Aorta (tissue), 5 donors: Measurements from ENCODE around the gene SLC43A2. TPM values are rescaled to one million over a fixed set of nuclear protein-coding genes. Genes with fewer than 3 reads are reported as not detected.
"Not testable (repeated sequence)": the region's sequence is repeated elsewhere in the genome, so short reads cannot be mapped to it uniquely, and the experiment has no call there.

Source experiments
- ATAC-seq: fragments of 200-7000 bp; cut with Tn5 transposase; one replicate; pipeline ENCODE4 v1.9.1; 2022; ENCODE audit warnings: moderate library complexity; ENCODE audit not compliant: low FRiP score
- DNase-seq, 2 donors: peaks; one replicate each; pipeline ENCODE4 v3.0.0-alpha.2; 2020
- H3K27ac ChIP-seq, 2 donors: one replicate each; pipeline ENCODE4 v1.5.1; 2013; ENCODE audit warnings: low read length in 2 of 2, mild to moderate bottlenecking in 2 of 2, moderate library complexity in 2 of 2, control low read depth in 1 of 2, inconsistent platforms in 1 of 2, low read depth in 1 of 2
- H3K27me3 ChIP-seq, 2 donors: one replicate each; pipeline ENCODE4 v1.6.1; 2013; ENCODE audit warnings: control low read depth in 1 of 2, low read length in 1 of 2, mild to moderate bottlenecking in 1 of 2, moderate library complexity in 1 of 2; ENCODE audit not compliant: insufficient read depth in 2 of 2, control insufficient read depth in 1 of 2
- H3K36me3 ChIP-seq, 2 donors: one replicate each; pipeline ENCODE4 v1.6.1; 2013; ENCODE audit warnings: control low read depth in 1 of 2, low read length in 1 of 2, mild to moderate bottlenecking in 1 of 2; ENCODE audit not compliant: insufficient read depth in 2 of 2, control insufficient read depth in 1 of 2
- H3K4me1 ChIP-seq, 2 donors: one replicate each; pipeline ENCODE4 v1.6.1; 2013; ENCODE audit warnings: low read length in 2 of 2, control low read depth in 1 of 2, mild to moderate bottlenecking in 1 of 2, moderate library complexity in 1 of 2; ENCODE audit not compliant: insufficient read depth in 2 of 2, control insufficient read depth in 1 of 2
- H3K4me3 ChIP-seq, 2 donors: one replicate each; pipeline ENCODE4 v1.5.1; 2013; ENCODE audit warnings: low read length in 2 of 2, control low read depth in 1 of 2, mild to moderate bottlenecking in 1 of 2
- H3K9me3 ChIP-seq: one replicate; pipeline ENCODE4 v1.6.1; 2013; ENCODE audit warnings: mild to moderate bottlenecking, low read length; ENCODE audit not compliant: control insufficient read depth
- WGBS, 2 donors: extraction: QIAGEN DNeasy Blood & Tissue Kit; methylation state at CpG; one replicate each; pipeline ENCODE4 v1.1.7; 2013; 5-methylcytosine and 5-hydroxymethylcytosine counted together
- intact Hi-C, 2 donors: fragments of 100-400 bp; cut with DNase I; formaldehyde crosslinking; loops; one replicate each; pipeline versions ENCODE4 v1.14.2 to v1.15.0; 2022
- long read RNA-seq, 2 donors: library from polyadenylated mRNA; unstranded; transcript quantifications; one replicate each; pipeline ENCODE4 v2.0.0, GENCODE V29; 2020 to 2021
- polyA plus RNA-seq, 2 donors: library from polyadenylated mRNA; stranded (reverse); fragments of 200-250 nt; gene quantifications; one replicate each; pipeline ENCODE4 v1.2.3, GENCODE V29; 2013
- total RNA-seq, 2 donors: library from RNA; stranded (reverse); fragmentation: NEBNext Ultra II Directional; extraction: Animal tissue kit (Norgen Biotek cat#: 25700); gene quantifications; one replicate each; pipeline ENCODE4 v1.2.1, GENCODE V29; 2021
- donor health status: healthy with polysubstance abuse.
- donor health status: Bipolar disorder and iron deficiency.
- donor health status: DM: no; HTN: no; CAD: no.
- donor health status: DM: no; HTN: no; CAD: no.
- donor health status: DM: yes; HTN: yes; CAD: no.

SLC43A2 gene
- total RNA-seq (10 to 100 TPM; 11.1 to 25.0 TPM), polyA plus RNA-seq (1 to 10 TPM; 2.1 to 8.1 TPM)
- long read RNA-seq, donor 1, full-length matches to known transcripts: 4 of 21 reads
- long read RNA-seq, donor 1, partial matches to known transcripts: 6 of 21 reads
- long read RNA-seq, donor 1, other reads (novel, unspliced or antisense): 11 of 21 reads
- long read RNA-seq, donor 2, full-length matches to known transcripts: 3 of 15 reads
- long read RNA-seq, donor 2, partial matches to known transcripts: 2 of 15 reads
- long read RNA-seq, donor 2, other reads (novel, unspliced or antisense): 10 of 15 reads

DNA sequence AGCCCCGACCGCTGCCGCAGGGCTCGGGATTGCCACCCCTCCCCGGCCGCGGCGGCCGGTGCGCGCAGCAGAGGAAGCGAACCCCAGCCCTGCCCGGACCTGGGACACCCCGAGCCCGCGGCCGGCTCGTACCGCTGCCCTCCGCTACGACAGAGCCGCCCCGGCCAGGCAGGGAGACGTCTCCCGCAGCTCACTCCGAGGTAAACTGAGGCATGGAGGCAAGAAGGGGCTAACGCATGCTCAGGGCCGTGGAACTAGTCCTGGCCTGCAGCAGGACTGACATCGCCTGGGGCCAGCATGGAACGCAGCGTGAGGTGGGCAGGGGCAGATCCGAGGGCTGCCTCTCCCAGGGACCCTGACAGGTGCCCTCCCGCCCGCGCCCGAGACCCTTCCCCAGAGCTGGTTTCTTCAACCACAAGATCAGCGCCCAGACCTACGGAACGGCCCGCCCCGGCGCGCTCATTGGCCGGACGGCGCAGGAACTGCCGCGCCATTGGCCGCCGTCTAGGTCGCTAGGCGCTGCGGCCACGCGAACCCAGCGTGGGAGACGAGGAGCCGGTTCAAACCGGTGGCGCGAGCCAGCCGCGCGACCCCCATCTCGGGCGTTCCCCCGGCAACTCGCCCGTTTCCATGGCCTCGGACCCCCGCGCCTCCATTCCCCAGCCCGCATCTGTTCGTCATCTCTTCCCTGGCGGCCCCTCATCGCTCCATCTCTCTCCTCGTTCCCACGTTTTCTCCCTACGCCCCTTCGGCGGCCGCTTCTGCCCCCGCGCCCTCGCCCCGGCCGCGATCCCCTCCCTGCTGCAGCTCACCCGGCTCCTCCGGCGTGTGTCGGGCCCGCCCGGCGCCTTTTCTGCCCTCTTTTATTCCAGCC, at the start of gene SLC43A2:
Gene SLC43A2 (minus strand): TSS at position 853 of the 874 bp plus-strand sequence. CDS start 960 bp downstream, outside the sequence.
- Histone ChIP-seq H3K9me3 (no peaks in the 10 kb centered on the region), H3K4me1 (no peaks in the 10 kb centered on the region), H3K36me3 (no peaks in the 10 kb centered on the region), H3K4me3 (peak within 1 kb of the TSS; percentile 33 to 81), H3K27me3 (no peaks in the 10 kb centered on the region), H3K27ac (no peak within 1 kb of the TSS)
- ATAC-seq: peak; percentile 92
- peak; percentile 91 to 94 for DNase-seq
- intact Hi-C loops: loop anchor here in 1 of 2 donors (2.0 kb wide), 1 partner anchor 53 kb away; no protein-coding TSS in a partner anchor
- 1% methylated on average over 70 to 95 of the region's 95 CpGs for WGBS, 2 donors

- no peak overlapping the region for H3K4me3 ChIP-seq
- ATAC-seq: no peak
- peak in 1 of 2 donors; percentile 71 for DNase-seq
- intact Hi-C loops: no loop called here
- H3K27me3 ChIP-seq: no peaks in the 10 kb centered on the region
- 89 to 96% methylated on average over 13 of the region's 13 CpGs for WGBS, 2 donors
- H3K36me3 ChIP-seq: peaks cover 16 to 47% of the 10 kb centered on the region in 2 donors
- no peak overlapping the region for H3K27ac ChIP-seq
- no peaks in the 10 kb centered on the region for H3K9me3 ChIP-seq
- H3K4me1 ChIP-seq: no peaks in the 10 kb centered on the region
These were observed 47.8 kb upstream of the SLC43A2 start for GRCh38 chr17:1676401-1676800.

DNA sequence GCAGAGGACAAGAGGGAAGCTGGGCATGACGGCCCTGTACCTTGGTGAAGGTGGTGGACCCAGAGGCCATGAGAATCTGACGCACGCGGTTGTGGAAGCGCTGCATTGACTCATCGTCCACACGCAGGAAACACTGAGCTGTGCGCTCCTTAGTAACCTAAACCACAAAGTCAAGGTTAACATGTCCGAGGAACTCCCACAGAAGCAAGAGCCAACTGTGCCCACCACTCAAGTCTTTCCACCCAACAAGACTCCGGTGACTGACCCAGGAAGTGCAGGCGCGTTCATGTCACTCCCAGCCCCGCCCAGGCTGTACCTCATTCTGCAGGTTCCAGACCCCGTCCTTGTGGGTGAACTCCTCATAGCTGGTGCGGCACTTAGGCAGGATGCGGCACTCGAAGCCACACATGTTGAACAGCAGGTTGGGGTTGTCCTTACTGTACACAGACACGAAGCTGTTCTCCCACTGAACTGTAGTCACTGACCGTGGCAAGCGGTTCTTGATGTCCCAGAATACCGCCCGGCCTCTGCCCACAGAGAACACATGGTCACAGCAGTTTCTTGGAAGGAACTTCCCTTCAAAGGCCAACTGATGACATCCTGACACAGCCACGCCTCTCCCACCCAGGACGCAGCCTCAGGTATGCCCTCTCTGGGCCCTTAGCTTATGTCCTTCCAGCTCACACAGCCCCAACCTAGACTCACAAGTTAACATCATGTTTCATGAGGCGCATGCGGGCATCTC, 44.6 kb upstream of the SLC43A2 start:
- WGBS, 2 donors: 91 to 93% methylated on average over 26 of the region's 26 CpGs

DNA sequence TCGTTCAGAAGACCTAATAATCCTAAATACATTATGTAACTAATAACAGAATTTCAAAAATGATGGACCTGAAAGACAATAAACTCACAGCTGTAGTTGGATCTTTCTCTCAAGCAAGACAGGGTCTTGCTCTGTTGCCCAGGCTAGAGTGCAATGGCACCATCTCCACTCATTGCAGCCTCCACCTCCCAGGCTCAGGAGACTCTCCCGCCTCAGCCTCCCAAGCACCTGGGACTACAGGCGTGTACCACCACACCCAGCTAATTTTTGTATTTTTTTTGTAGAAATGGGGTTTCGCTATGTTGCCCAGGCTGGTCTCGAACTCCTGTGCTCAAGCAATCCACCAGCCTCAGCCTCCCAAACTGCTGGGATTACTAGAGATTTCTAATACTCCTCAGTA, 35.3 kb upstream of the SLC43A2 start:
- H3K27me3 ChIP-seq, H3K27ac ChIP-seq, ATAC-seq, H3K4me3 ChIP-seq, H3K4me1 ChIP-seq, DNase-seq, H3K9me3 ChIP-seq: not testable (repeated sequence)
- peaks cover 9 to 23% of the 10 kb centered on the region in 2 donors for H3K36me3 ChIP-seq
- intact Hi-C loops: loop anchor here in 1 of 2 donors (2.0 to 10.0 kb wide), 2 partner anchors 41 to 211 kb away; no protein-coding TSS in a partner anchor
- 92 to 96% methylated on average over 5 of the region's 5 CpGs for WGBS, 2 donors

More for the DNA sequence above, 44.6 kb upstream of the SLC43A2 start:
- Histone ChIP-seq H3K27me3 (no peaks in the 10 kb centered on the region), H3K36me3 (peaks cover 8 to 34% of the 10 kb centered on the region in 2 donors), H3K9me3 (no peaks in the 10 kb centered on the region), H3K4me1 (no peaks in the 10 kb centered on the region), H3K27ac (no peak overlapping the region), H3K4me3 (no peak overlapping the region)
- DNase-seq (no peak), ATAC-seq (no peak)
- intact Hi-C loops: no loop called here

GRCh38 chr17:1661045-1661444, 32.4 kb upstream of the SLC43A2 start:
- H3K36me3 ChIP-seq: peaks cover 12 to 28% of the 10 kb centered on the region in 2 donors
- intact Hi-C loops: loop anchor here in 1 of 2 donors (10.0 kb wide), 1 partner anchor 214 kb away; no protein-coding TSS in a partner anchor
- 90 to 92% methylated on average over 12 of the region's 12 CpGs for WGBS, 2 donors

GRCh38 chr17:1658100-1658499, 29.5 kb upstream of the SLC43A2 start:
- DNase-seq (no peak), ATAC-seq (no peak)
- Histone ChIP-seq H3K27ac (no peak overlapping the region), H3K9me3 (no peaks in the 10 kb centered on the region), H3K36me3 (peaks cover 12 to 35% of the 10 kb centered on the region in 2 donors), H3K4me1 (no peaks in the 10 kb centered on the region), H3K4me3 (no peak overlapping the region), H3K27me3 (no peaks in the 10 kb centered on the region)
- WGBS, 2 donors: 90 to 92% methylated on average over 9 of the region's 9 CpGs
- intact Hi-C loops: no loop called here

More at GRCh38 chr17:1661045-1661444, 32.4 kb upstream of the SLC43A2 start:
- DNase-seq: no peak
- no peaks in the 10 kb centered on the region for H3K9me3 ChIP-seq
- ATAC-seq: no peak
- no peaks in the 10 kb centered on the region for H3K4me1 ChIP-seq
- no peak overlapping the region for H3K27ac ChIP-seq
- no peaks in the 10 kb centered on the region for H3K27me3 ChIP-seq
- H3K4me3 ChIP-seq: no peak overlapping the region

- no peak overlapping the region for H3K4me3 ChIP-seq
- peak in 1 of 2 donors; percentile 29 for DNase-seq
- H3K9me3 ChIP-seq: no peaks in the 10 kb centered on the region
- intact Hi-C loops: loop anchor here in 1 of 2 donors (5.0 kb wide), 1 partner anchor 59 kb away; the partner anchor contains the start of gene TLCD2
- no peak for ATAC-seq
- WGBS, 2 donors: 87 to 92% methylated on average over 14 of the region's 14 CpGs
- no peak overlapping the region for H3K27ac ChIP-seq
- H3K4me1 ChIP-seq: no peaks in the 10 kb centered on the region
- H3K27me3 ChIP-seq: no peaks in the 10 kb centered on the region
- H3K36me3 ChIP-seq: peaks cover 3 to 26% of the 10 kb centered on the region in 2 donors
These were observed 25.1 kb upstream of the SLC43A2 start for GRCh38 chr17:1653735-1654134.

GRCh38 chr17:1652794-1653193, 24.2 kb upstream of the SLC43A2 start:
- H3K9me3 ChIP-seq, ATAC-seq, H3K27ac ChIP-seq, H3K27me3 ChIP-seq, H3K4me1 ChIP-seq, H3K4me3 ChIP-seq: not testable (repeated sequence)
- DNase-seq: peak in 1 of 2 donors; percentile 20
- intact Hi-C loops: loop anchor here in 1 of 2 donors (5.0 kb wide), 1 partner anchor 60 kb away; the partner anchor contains the start of gene TLCD2
- WGBS, 2 donors: 68 to 69% methylated on average over 7 of the region's 7 CpGs
- peaks cover 3 to 19% of the 10 kb centered on the region in 2 donors for H3K36me3 ChIP-seq
